ENCODE data around the gene UPF2.

GRCh38 chr10:11886851-11887250 lies 155.8 kb downstream of the UPF2 start:
- no peak for TF ChIP-seq POLR2A (IDR thresholded peaks at IDR 0.05)
- no peak for TF ChIP-seq CTCF (IDR thresholded peaks at IDR 0.05)
